NCI-H2171 (cell line): ENCODE measurements around the gene ACHE.
A peak's percentile ranks its signal among the peaks of the same experiment; 100 is the strongest.
"Not testable (repeated sequence)": the region's sequence is repeated elsewhere in the genome, so short reads cannot be mapped to it uniquely, and the experiment has no call there.

Experiments
- DNase-seq: peaks from one replicate; lab custom pipeline; 2025; lab: John Stamatoyannopoulos, UW

ACHE gene

GRCh38 chr7:100895701-100895955 lies at the start of gene ACHE:
Gene ACHE (minus strand): TSS chr7:100895888. CDS start chr7:100894232, 1,656 bp downstream.
- no peak for DNase-seq

GRCh38 chr7:100944138-100944537 lies 48.5 kb upstream of the ACHE start:
- DNase-seq, result no peak

- peak; percentile 91 for DNase-seq
Measured at GRCh38 chr7:100943693-100944092, 48.0 kb upstream of the ACHE start.

- no peak for DNase-seq
Measured at GRCh38 chr7:100942045-100942774, 46.5 kb upstream of the ACHE start.

GRCh38 chr7:100936167-100936566 lies 40.5 kb upstream of the ACHE start:
- not testable (repeated sequence) for DNase-seq

- not testable (repeated sequence) for DNase-seq
Measured at GRCh38 chr7:100935381-100935780, 39.7 kb upstream of the ACHE start.

GRCh38 chr7:100933734-100934133 lies 38.0 kb upstream of the ACHE start:
- DNase-seq, result no peak

- DNase-seq, result no peak
Measured at GRCh38 chr7:100929808-100930174, 34.1 kb upstream of the ACHE start.

- DNase-seq, result not testable (repeated sequence)
Measured at GRCh38 chr7:100923616-100924015, 27.9 kb upstream of the ACHE start.

GRCh38 chr7:100921039-100921438 lies 25.4 kb upstream of the ACHE start:
- no peak for DNase-seq

- DNase-seq, result not testable (repeated sequence)
Measured at GRCh38 chr7:100919779-100920437, 24.2 kb upstream of the ACHE start.

GRCh38 chr7:100919335-100919734 lies 23.6 kb upstream of the ACHE start:
- DNase-seq, result not testable (repeated sequence)

GRCh38 chr7:100914879-100915447 lies 19.3 kb upstream of the ACHE start:
- DNase-seq, result no peak

GRCh38 chr7:100914208-100914878 lies 18.7 kb upstream of the ACHE start:
- DNase-seq, result no peak

- DNase-seq, result no peak
Measured at GRCh38 chr7:100911484-100911883, 15.8 kb upstream of the ACHE start.

GRCh38 chr7:100910443-100910842 lies 14.8 kb upstream of the ACHE start:
- not testable (repeated sequence) for DNase-seq

GRCh38 chr7:100908512-100908911 lies 12.8 kb upstream of the ACHE start:
- DNase-seq, result no peak

GRCh38 chr7:100902638-100903037 lies 7.0 kb upstream of the ACHE start:
- DNase-seq, result no peak

- DNase-seq, result no peak
Measured at GRCh38 chr7:100901921-100902332, 6.2 kb upstream of the ACHE start.

GRCh38 chr7:100900978-100901377 lies 5.3 kb upstream of the ACHE start:
- DNase-seq, result no peak

GRCh38 chr7:100899432-100899831 lies 3.7 kb upstream of the ACHE start:
- DNase-seq, result no peak

GRCh38 chr7:100897772-100898454 lies 2.2 kb upstream of the ACHE start:
- DNase-seq, result peak; percentile 18
